Measurements from ENCODE around the gene SAPCD2. TPM values are rescaled to one million over a fixed set of nuclear protein-coding genes. Genes with fewer than 3 reads are reported as not detected.

SAPCD2 gene
- total RNA-seq, 6 experiments from 2014 or later: 0.05 to 0.43 (median 0.22) TPM; not detected in 1

- intact Hi-C loops (cut with DNase I): no loop called here
- WGBS (ENCODE audit: insufficient coverage, low coverage, low lambda C conversion rate, missing lambda C conversion rate): 0% methylated on average over 11 of the region's 96 CpGs
- TF ChIP-seq CTCF (IDR thresholded peaks at IDR 0.05): no peak
- TF ChIP-seq POLR2A (IDR thresholded peaks at IDR 0.05): no peak
- peaks cover 0 to 9% (median 0%) of the 10 kb centered on the region in 4 donors for H3K4me1 ChIP-seq
- DNase-seq (no peak), ATAC-seq (no peak)
- H3K36me3 ChIP-seq: no peaks in the 10 kb centered on the region
- H3K27me3 ChIP-seq: peaks cover 3 to 23% of the 10 kb centered on the region in 2 donors
- peak overlapping the region in 2 of 3 donors; percentile 13 to 51 for H3K27ac ChIP-seq
- H3K4me3 ChIP-seq: peak overlapping the region; percentile 31 to 48 (median 35)
- no peaks in the 10 kb centered on the region for H3K9me3 ChIP-seq
Observed at GRCh38 chr9:137045294-137046087, 24.9 kb downstream of the SAPCD2 start.

- peaks cover 0 to 9% (median 0%) of the 10 kb centered on the region in 4 donors for H3K4me1 ChIP-seq
- DNase-seq (no peak), ATAC-seq (no peak)
- peaks cover 3 to 23% of the 10 kb centered on the region in 2 donors for H3K27me3 ChIP-seq
- H3K4me3 ChIP-seq: peak overlapping the region; percentile 28 to 48 (median 29)
- intact Hi-C loops (cut with DNase I): no loop called here
- WGBS (ENCODE audit: insufficient coverage, low coverage, low lambda C conversion rate, missing lambda C conversion rate): 23% methylated on average over 10 of the region's 18 CpGs
- TF ChIP-seq CTCF (IDR thresholded peaks at IDR 0.05) (no peak), POLR2A (IDR thresholded peaks at IDR 0.05) (no peak)
- no peak overlapping the region for H3K27ac ChIP-seq
- H3K36me3 ChIP-seq: no peaks in the 10 kb centered on the region
- no peaks in the 10 kb centered on the region for H3K9me3 ChIP-seq
Observed at GRCh38 chr9:137044502-137045177, 25.7 kb downstream of the SAPCD2 start.

GRCh38 chr9:137044037-137044436 lies 26.3 kb downstream of the SAPCD2 start:
- peaks cover 3 to 23% of the 10 kb centered on the region in 2 donors for H3K27me3 ChIP-seq
- no peaks in the 10 kb centered on the region for H3K9me3 ChIP-seq
- WGBS (ENCODE audit: insufficient coverage, low coverage, low lambda C conversion rate, missing lambda C conversion rate): 8% methylated on average over 6 of the region's 12 CpGs
- TF ChIP-seq POLR2A (IDR thresholded peaks at IDR 0.05) (no peak), CTCF (IDR thresholded peaks at IDR 0.05) (no peak)
- no peak for ATAC-seq
- peak overlapping the region in 1 of 3 donors; percentile 29 for H3K4me3 ChIP-seq
- H3K36me3 ChIP-seq: no peaks in the 10 kb centered on the region
- intact Hi-C loops (cut with DNase I): no loop called here
- H3K4me1 ChIP-seq: peaks cover 0 to 9% (median 0%) of the 10 kb centered on the region in 4 donors
- no peak for DNase-seq
- H3K27ac ChIP-seq: no peak overlapping the region

GRCh38 chr9:137042751-137043727 lies 27.3 kb downstream of the SAPCD2 start:
- no peak for TF ChIP-seq POLR2A (IDR thresholded peaks at IDR 0.05)
- TF ChIP-seq CTCF (IDR thresholded peaks at IDR 0.05): no peak
- H3K4me1 ChIP-seq: peaks cover 0 to 9% (median 0%) of the 10 kb centered on the region in 4 donors
- intact Hi-C loops (cut with DNase I): no loop called here
- H3K27me3 ChIP-seq: peaks cover 3 to 21% of the 10 kb centered on the region in 2 donors
- peak; percentile 27 to 41 (median 28) for ATAC-seq
- no peaks in the 10 kb centered on the region for H3K9me3 ChIP-seq
- H3K4me3 ChIP-seq: no peak overlapping the region
- 70% methylated on average over 2 of the region's 36 CpGs for WGBS (ENCODE audit: insufficient coverage, low coverage, low lambda C conversion rate, missing lambda C conversion rate)
- DNase-seq: peak in 1 of 3 donors; percentile 47
- no peak overlapping the region for H3K27ac ChIP-seq
- H3K36me3 ChIP-seq: no peaks in the 10 kb centered on the region

Measured in right lobe of liver (tissue), 6 donors.